HEK293 (cell line): ENCODE data around the gene TTF2.

ENCODE experiments used
- HOXA7 ChIP-seq: sonication (generic); formaldehyde crosslinking; IDR thresholded peaks from 2 replicates; pipeline ENCODE4 v1.8.1; 2022; ENCODE audit warnings: missing genetic modification reagents, borderline replicate concordance
- IKZF3 ChIP-seq: fragments of 450-650 bp; IDR thresholded peaks from 2 replicates; pipeline ENCODE4 v1.5.0; 2018; ENCODE audit warnings: missing biosample characterization, mild to moderate bottlenecking, missing genetic modification characterization, moderate library complexity
- KLF17 ChIP-seq: fragments of 450-650 bp; formaldehyde crosslinking; IDR thresholded peaks from 2 replicates; pipeline ENCODE4 v1.5.1; 2016; ENCODE audit warnings: missing biosample characterization, missing genetic modification characterization
- REST ChIP-seq: fragments of 450-650 bp; formaldehyde crosslinking; IDR thresholded peaks from 2 replicates; pipeline ENCODE4 v1.5.1; 2016; ENCODE audit warnings: missing biosample characterization, missing genetic modification characterization
- SP3 ChIP-seq: fragments of 450-650 bp; formaldehyde crosslinking; IDR thresholded peaks from 2 replicates; pipeline ENCODE4 v1.5.1; 2016; ENCODE audit warnings: missing biosample characterization, missing genetic modification characterization
- TCF7L2 ChIP-seq: IDR thresholded peaks from 2 replicates; pipeline ENCODE4 v1.6.1; 2011; ENCODE audit warnings: low read depth, mild to moderate bottlenecking, inconsistent platforms, low read length, moderate library complexity, borderline replicate concordance
- TSHZ1 ChIP-seq: fragments of 450-650 bp; formaldehyde crosslinking; IDR thresholded peaks from 2 replicates; pipeline ENCODE4 v1.5.1; 2016; ENCODE audit warnings: missing biosample characterization, missing genetic modification characterization, borderline replicate concordance
- ZNF112 ChIP-seq: fragments of 450-650 bp; formaldehyde crosslinking; IDR thresholded peaks from 2 replicates; pipeline ENCODE4 v1.5.0; 2017; ENCODE audit warnings: missing biosample characterization, missing genetic modification characterization
- ZNF146 ChIP-seq: fragments of 450-650 bp; formaldehyde crosslinking; IDR thresholded peaks from 2 replicates; pipeline ENCODE4 v1.5.1; 2016; ENCODE audit warnings: missing biosample characterization, missing genetic modification characterization
- ZNF223 ChIP-seq: fragments of 450-650 bp; formaldehyde crosslinking; IDR thresholded peaks from 2 replicates; pipeline ENCODE4 v1.5.1; 2016; ENCODE audit warnings: missing biosample characterization, missing genetic modification characterization
- ZNF239 ChIP-seq: fragments of 450-650 bp; formaldehyde crosslinking; IDR thresholded peaks from 2 replicates; pipeline ENCODE4 v1.5.1; 2016; ENCODE audit warnings: missing biosample characterization, missing genetic modification characterization
- ZNF311 ChIP-seq: fragments of 450-650 bp; formaldehyde crosslinking; IDR thresholded peaks from 2 replicates; pipeline ENCODE4 v1.5.1; 2017; ENCODE audit warnings: missing biosample characterization, missing genetic modification characterization, borderline replicate concordance
- ZNF366 ChIP-seq: fragments of 450-650 bp; formaldehyde crosslinking; conservative IDR thresholded peaks from 2 replicates; pipeline ENCODE4 v1.5.1; 2016; ENCODE audit warnings: missing biosample characterization, missing genetic modification characterization
- ZNF37A ChIP-seq: fragments of 450-650 bp; IDR thresholded peaks from 2 replicates; pipeline ENCODE4 v1.5.1; 2018; ENCODE audit warnings: missing biosample characterization, missing genetic modification characterization
- ZNF513 ChIP-seq: fragments of 450-650 bp; IDR thresholded peaks from 2 replicates; pipeline ENCODE4 v1.5.1; 2018; ENCODE audit warnings: missing biosample characterization, missing genetic modification characterization
- ZNF518A ChIP-seq: fragments of 450-650 bp; formaldehyde crosslinking; conservative IDR thresholded peaks from 2 replicates; pipeline ENCODE4 v1.5.1; 2016; ENCODE audit warnings: low read depth, missing biosample characterization, missing genetic modification characterization
- ZNF692 ChIP-seq: fragments of 450-650 bp; formaldehyde crosslinking; IDR thresholded peaks from 2 replicates; pipeline ENCODE4 v1.5.1; 2016; ENCODE audit warnings: missing biosample characterization, missing genetic modification characterization
- ZNF701 ChIP-seq: fragments of 450-650 bp; formaldehyde crosslinking; IDR thresholded peaks from 2 replicates; pipeline ENCODE4 v1.5.1; 2016; ENCODE audit warnings: missing biosample characterization, missing genetic modification characterization
- ZSCAN16 ChIP-seq: fragments of 450-650 bp; formaldehyde crosslinking; IDR thresholded peaks from 2 replicates; pipeline ENCODE4 v1.5.1; 2016; ENCODE audit warnings: missing biosample characterization, missing genetic modification characterization
- ZXDB ChIP-seq: fragments of 450-650 bp; formaldehyde crosslinking; IDR thresholded peaks from 2 replicates; pipeline ENCODE4 v1.5.1; 2016; ENCODE audit warnings: missing biosample characterization, missing genetic modification characterization

TTF2 gene

GRCh38 chr1:117120774-117121588 is 60.9 kb downstream of the TTF2 start (continued):
- TF ChIP-seq TSHZ1 (tag by site-specific recombination) (no peak), ZNF112 (tag by site-specific recombination) (no peak), ZNF239 (tag by site-specific recombination) (no peak), TCF7L2 (no peak), ZNF146 (tag by site-specific recombination) (no peak), IKZF3 (tag by site-specific recombination) (no peak), ZNF366 (tag by site-specific recombination) (0 out of 2 replicates have a peak, but pooled peaks have one; percentile 10), ZNF692 (peak; percentile 18; the same call in 1 of the 2 replicates), ZXDB (tag by site-specific recombination) (no peak), REST (no peak), ZNF513 (no peak), SP3 (tag by site-specific recombination) (no peak), ZNF701 (tag by site-specific recombination) (no peak), ZNF518A (no peak), ZSCAN16 (tag by site-specific recombination) (no peak), ZNF311 (tag by site-specific recombination) (no peak), HOXA7 (CRISPR knock-in tag) (no peak), ZNF37A (tag by site-specific recombination) (no peak), ZNF223 (no peak), KLF17 (0 out of 2 replicates have a peak, but pooled peaks have one; percentile 58)
